Body of pancreas (tissue), 4 donors: ENCODE measurements around the gene KRTAP4-2.

Source experiments
- CTCF ChIP-seq, 7 experiments: fragments of 450-650 bp in 4 of 7; fragments of 200-600 bp in 3 of 7; sonication (generic) in 3 of 7; IDR thresholded peaks; one replicate each; pipeline ENCODE4 v1.5.1; 2016 to 2019; ENCODE audit warnings: antibody characterized with exemption in 7 of 7
- POLR2A ChIP-seq, 3 donors: fragments of 450-650 bp; IDR thresholded peaks; one replicate each; pipeline ENCODE4 v1.6.1; 2016; ENCODE audit warnings: antibody characterized with exemption in 3 of 3, mild to moderate bottlenecking in 2 of 3

GRCh38 chr17:41186872-41187271, 8.9 kb upstream of the KRTAP4-2 start:
- no peak for TF ChIP-seq POLR2A (IDR thresholded peaks at IDR 0.05)
- TF ChIP-seq CTCF (IDR thresholded peaks at IDR 0.05), result no peak
